ENCODE data around the gene IFNL2. TPM values are rescaled to one million over a fixed set of nuclear protein-coding genes. Genes with fewer than 3 reads are reported as not detected.
"Not testable (repeated sequence)": the region's sequence is repeated elsewhere in the genome, so short reads cannot be mapped to it uniquely, and the experiment has no call there.

The IFNL2 gene
- total RNA-seq, 1 experiment from 2014 or later = not detected

DNA sequence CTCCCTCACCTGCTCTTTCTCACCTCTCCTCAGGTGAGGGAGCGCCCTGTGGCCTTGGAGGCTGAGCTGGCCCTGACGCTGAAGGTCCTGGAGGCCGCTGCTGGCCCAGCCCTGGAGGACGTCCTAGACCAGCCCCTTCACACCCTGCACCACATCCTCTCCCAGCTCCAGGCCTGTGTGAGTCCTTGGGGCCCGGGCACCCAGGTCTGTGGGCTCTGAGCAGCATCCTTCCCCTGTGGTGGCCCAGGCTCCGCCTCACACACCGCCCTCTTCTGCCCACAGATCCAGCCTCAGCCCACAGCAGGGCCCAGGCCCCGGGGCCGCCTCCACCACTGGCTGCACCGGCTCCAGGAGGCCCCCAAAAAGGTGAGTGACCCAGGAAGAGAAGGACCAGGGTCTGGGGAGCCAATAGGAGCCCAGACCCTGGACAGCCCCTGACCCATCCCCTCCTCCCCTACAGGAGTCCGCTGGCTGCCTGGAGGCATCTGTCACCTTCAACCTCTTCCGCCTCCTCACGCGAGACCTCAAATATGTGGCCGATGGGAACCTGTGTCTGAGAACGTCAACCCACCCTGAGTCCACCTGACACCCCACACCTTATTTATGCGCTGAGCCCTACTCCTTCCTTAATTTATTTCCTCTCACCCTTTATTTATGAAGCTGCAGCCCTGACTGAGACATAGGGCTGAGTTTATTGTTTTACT, 29.9 kb downstream of the IFNL2 start:
- no peak for DNase-seq (ENCODE audit: low read depth)

- no peak for DNase-seq (ENCODE audit: low read depth)
These were observed 31.2 kb downstream of the IFNL2 start for GRCh38 chr19:39299404-39299803.

GRCh38 chr19:39299832-39300231, 31.6 kb downstream of the IFNL2 start:
- no peak for DNase-seq (ENCODE audit: low read depth)

- DNase-seq (ENCODE audit: low read depth) = no peak
These were observed 32.8 kb downstream of the IFNL2 start for GRCh38 chr19:39301021-39301420.

- DNase-seq (ENCODE audit: low read depth) = no peak
These were observed 33.4 kb downstream of the IFNL2 start for GRCh38 chr19:39301562-39301961.

- no peak for DNase-seq (ENCODE audit: low read depth)
These were observed 35.4 kb downstream of the IFNL2 start for GRCh38 chr19:39303373-39304184.

GRCh38 chr19:39304185-39304513, 36.0 kb downstream of the IFNL2 start:
- no peak for DNase-seq (ENCODE audit: low read depth)

DNA sequence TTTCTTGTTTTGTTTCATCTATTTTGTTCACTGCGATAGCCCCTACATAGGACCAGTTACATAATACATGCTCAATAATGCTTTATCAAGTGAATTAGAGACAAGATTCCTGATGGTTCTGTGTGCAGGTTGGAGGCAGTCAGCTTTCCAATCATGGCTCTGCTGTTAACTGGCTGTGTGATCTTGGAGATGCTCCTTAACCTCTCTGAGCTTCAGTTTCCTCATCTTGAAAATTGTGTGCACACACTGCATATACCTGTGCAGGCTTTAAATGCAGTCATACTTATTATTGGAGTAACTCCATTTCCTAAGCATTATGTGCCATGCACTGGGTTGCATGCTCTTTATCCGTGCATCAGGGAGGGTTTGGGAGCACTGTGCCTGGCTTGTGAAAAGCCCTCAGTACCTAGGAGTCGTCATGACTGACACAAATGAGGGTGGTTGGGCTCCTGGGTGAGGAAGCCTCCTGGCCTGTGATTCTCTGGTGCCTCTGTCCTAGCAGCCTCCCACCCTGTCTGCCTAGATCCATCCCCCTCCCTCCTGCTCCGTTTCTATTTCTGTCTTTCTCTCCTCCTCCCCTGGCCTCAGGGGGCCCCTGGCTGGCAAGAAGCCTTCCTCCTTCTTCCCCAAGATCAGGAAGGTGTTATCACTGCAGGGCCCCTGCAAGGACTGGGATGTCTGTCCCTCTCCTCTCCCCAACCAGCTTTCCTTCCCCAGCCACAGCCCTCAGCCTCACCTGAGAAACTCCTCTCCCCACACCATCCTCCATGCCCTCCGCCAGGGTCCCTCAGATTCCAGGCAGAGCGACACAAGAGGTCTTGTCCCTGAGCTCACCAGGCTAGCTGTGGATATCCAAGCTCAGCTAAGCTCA, 36.7 kb downstream of the IFNL2 start:
- no peak for DNase-seq (ENCODE audit: low read depth)

DNA sequence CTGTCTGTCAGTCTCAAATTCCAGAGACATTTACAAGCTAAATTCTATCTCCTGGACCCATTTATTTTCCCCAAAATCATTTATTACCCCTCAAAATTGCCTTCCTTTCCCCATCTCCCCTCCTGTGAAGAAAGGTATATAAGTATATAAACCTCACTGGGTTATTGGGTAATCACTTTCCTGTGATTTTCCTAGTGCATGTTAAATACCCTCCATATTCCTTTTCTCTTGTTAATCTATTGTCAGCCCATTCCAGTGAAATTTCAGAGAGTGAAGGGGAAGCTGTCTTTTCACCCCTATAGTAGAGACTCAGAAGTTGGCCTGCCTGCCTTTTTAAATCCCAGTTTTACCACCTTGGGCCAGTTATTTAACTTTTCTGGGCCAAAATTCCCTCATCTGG, 37.9 kb downstream of the IFNL2 start:
- DNase-seq (ENCODE audit: low read depth) = no peak

DNA sequence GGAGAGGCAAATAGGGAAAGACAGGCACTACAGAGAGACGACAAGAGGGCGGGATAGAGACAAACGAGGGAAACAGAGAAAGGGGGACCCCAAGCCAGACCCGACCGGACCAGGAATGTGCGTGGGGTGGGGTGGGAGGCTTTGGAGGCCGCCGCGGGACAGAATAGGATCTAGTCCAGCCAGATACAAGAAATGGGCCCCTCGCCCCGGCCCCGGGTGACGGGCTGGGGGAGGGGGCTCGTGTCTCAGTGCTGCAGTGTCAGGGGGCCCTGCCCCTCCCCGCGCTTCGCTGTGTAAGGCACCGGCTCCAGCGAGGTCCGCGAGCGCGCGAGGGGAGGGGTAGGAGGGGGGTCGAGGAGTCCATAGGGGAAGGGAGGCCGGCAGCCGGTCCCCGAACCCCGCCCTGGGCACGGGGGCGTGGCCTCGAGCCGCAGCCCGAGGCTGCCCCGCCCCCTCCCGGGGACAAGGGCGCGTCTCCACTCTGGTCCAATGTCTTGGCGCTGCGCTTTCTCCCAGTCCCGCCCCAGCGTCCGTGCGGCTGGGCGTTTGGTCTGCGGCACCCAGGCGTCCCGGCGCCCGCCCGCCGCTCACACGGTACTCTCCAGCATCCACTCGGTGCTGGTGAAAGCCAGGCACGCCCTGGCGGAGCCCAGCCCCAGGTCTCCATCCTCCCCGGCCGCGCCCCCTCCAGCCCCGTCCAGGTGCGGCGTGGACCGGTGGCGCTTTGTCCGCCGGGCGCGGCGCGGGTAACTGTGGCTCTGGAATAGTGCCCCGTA, 39.0 kb downstream of the IFNL2 start:
- DNase-seq (ENCODE audit: low read depth) = no peak

GRCh38 chr19:39307822-39308530, 39.8 kb downstream of the IFNL2 start:
- no peak for DNase-seq (ENCODE audit: low read depth)

DNA sequence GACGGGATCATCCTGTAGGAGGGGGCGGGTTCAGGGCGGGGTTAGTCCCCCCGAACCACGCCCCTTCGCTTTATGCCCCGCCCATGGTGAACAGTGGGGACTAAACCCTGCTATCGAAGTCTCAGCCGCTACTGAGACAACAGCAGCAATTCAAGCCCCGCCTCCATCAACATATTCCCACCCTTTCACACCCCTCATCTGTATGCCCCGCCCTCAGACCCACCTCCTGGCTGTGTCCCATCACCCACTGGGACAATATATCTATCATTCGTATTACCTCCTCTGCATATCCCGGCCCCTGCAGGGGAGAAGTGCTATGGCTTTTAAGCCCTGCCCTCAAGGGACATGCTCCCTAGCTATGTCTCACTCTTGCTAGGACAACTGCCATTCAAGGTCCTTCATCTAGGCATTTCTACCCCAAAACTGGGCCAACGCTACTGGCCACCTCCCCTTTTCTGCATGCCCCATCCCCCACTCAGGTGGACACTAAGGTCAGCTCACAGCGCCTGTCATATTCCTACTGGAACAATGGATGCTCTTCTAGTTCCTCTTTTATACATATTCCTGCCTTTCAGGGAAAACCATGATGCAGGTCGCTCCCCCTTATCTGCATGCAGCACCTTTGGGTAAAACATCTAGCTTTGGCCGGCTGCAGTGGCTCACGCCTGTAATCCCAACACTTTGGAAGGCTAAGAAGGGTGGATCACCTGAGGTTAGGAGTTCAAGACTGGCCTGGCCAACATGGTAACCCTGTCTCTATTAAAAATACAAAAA, 40.5 kb downstream of the IFNL2 start:
- DNase-seq (ENCODE audit: low read depth) = no peak

GRCh38 chr19:39309305-39309670, 41.1 kb downstream of the IFNL2 start:
- not testable (repeated sequence) for DNase-seq (ENCODE audit: low read depth)

GRCh38 chr19:39310558-39311311, 42.5 kb downstream of the IFNL2 start:
- DNase-seq (ENCODE audit: low read depth) = no peak

- DNase-seq (ENCODE audit: low read depth) = no peak
These were observed 46.0 kb downstream of the IFNL2 start for GRCh38 chr19:39314016-39314728.

- no peak for DNase-seq (ENCODE audit: low read depth)
These were observed 47.7 kb downstream of the IFNL2 start for GRCh38 chr19:39315933-39316332.

GRCh38 chr19:39316627-39317321, 48.6 kb downstream of the IFNL2 start:
- DNase-seq (ENCODE audit: low read depth) = no peak

- no peak for DNase-seq (ENCODE audit: low read depth)
These were observed 49.3 kb downstream of the IFNL2 start for GRCh38 chr19:39317476-39317875.
